ENCODE measurements around the gene TMEM115.

DNA sequence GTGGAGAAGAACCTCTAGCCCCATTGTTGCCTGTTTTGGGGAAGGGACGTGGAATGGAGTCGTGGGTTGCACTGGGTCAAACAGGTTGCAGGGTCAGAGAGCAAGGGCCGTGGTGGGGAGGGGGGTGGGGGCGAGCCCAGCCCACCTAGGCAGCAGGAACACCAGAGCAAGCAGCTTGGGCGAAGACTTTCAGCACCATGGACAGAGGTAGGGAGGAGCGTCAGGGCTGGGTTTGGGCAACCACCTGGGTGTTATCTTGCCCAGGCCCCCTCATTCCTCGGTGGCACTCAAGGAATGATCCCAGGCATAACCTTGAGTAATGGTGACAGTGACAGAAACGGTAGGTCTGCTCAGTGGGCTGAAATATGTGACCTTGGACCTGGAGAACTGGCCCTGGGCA is 45.9 kb upstream of the TMEM115 start:
- TF ChIP-seq, protein P1, sequence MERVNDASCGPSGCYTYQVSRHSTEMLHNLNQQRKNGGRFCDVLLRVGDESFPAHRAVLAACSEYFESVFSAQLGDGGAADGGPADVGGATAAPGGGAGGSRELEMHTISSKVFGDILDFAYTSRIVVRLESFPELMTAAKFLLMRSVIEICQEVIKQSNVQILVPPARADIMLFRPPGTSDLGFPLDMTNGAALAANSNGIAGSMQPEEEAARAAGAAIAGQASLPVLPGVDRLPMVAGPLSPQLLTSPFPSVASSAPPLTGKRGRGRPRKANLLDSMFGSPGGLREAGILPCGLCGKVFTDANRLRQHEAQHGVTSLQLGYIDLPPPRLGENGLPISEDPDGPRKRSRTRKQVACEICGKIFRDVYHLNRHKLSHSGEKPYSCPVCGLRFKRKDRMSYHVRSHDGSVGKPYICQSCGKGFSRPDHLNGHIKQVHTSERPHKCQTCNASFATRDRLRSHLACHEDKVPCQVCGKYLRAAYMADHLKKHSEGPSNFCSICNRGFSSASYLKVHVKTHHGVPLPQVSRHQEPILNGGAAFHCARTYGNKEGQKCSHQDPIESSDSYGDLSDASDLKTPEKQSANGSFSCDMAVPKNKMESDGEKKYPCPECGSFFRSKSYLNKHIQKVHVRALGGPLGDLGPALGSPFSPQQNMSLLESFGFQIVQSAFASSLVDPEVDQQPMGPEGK (CRISPR knock-in tag; IDR thresholded peaks at IDR 0.05; ENCODE audit: borderline replicate concordance), result no peak
- TF ChIP-seq, protein P2, sequence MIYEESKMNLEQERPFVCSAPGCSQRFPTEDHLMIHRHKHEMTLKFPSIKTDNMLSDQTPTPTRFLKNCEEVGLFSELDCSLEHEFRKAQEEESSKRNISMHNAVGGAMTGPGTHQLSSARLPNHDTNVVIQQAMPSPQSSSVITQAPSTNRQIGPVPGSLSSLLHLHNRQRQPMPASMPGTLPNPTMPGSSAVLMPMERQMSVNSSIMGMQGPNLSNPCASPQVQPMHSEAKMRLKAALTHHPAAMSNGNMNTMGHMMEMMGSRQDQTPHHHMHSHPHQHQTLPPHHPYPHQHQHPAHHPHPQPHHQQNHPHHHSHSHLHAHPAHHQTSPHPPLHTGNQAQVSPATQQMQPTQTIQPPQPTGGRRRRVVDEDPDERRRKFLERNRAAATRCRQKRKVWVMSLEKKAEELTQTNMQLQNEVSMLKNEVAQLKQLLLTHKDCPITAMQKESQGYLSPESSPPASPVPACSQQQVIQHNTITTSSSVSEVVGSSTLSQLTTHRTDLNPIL (CRISPR knock-in tag; IDR thresholded peaks at IDR 0.05; ENCODE audit: low read depth), result no peak
- no peak for TF ChIP-seq BACH2 (CRISPR knock-in tag; IDR thresholded peaks at IDR 0.05; ENCODE audit: borderline replicate concordance)

Measured in SK-N-SH treated with all-trans-retinoic acid at 6 μM for 48 hours (cell line).